Aorta (tissue), 5 donors: ENCODE measurements around the gene BCL2L1. TPM values are rescaled to one million over a fixed set of nuclear protein-coding genes. Genes with fewer than 3 reads are reported as not detected.
A peak's percentile ranks its signal among the peaks of the same experiment; 100 is the strongest.

Source experiments
- ATAC-seq: fragments of 200-7000 bp; cut with Tn5 transposase; one replicate; pipeline ENCODE4 v1.9.1; 2022; ENCODE audit warnings: moderate library complexity; ENCODE audit not compliant: low FRiP score
- DNase-seq, 2 donors: peaks; one replicate each; pipeline ENCODE4 v3.0.0-alpha.2; 2020
- H3K27ac ChIP-seq, 2 donors: one replicate each; pipeline ENCODE4 v1.5.1; 2013; ENCODE audit warnings: low read length in 2 of 2, mild to moderate bottlenecking in 2 of 2, moderate library complexity in 2 of 2, control low read depth in 1 of 2, inconsistent platforms in 1 of 2, low read depth in 1 of 2
- H3K27me3 ChIP-seq, 2 donors: one replicate each; pipeline ENCODE4 v1.6.1; 2013; ENCODE audit warnings: control low read depth in 1 of 2, low read length in 1 of 2, mild to moderate bottlenecking in 1 of 2, moderate library complexity in 1 of 2; ENCODE audit not compliant: insufficient read depth in 2 of 2, control insufficient read depth in 1 of 2
- H3K36me3 ChIP-seq, 2 donors: one replicate each; pipeline ENCODE4 v1.6.1; 2013; ENCODE audit warnings: control low read depth in 1 of 2, low read length in 1 of 2, mild to moderate bottlenecking in 1 of 2; ENCODE audit not compliant: insufficient read depth in 2 of 2, control insufficient read depth in 1 of 2
- H3K4me1 ChIP-seq, 2 donors: one replicate each; pipeline ENCODE4 v1.6.1; 2013; ENCODE audit warnings: low read length in 2 of 2, control low read depth in 1 of 2, mild to moderate bottlenecking in 1 of 2, moderate library complexity in 1 of 2; ENCODE audit not compliant: insufficient read depth in 2 of 2, control insufficient read depth in 1 of 2
- H3K4me3 ChIP-seq, 2 donors: one replicate each; pipeline ENCODE4 v1.5.1; 2013; ENCODE audit warnings: low read length in 2 of 2, control low read depth in 1 of 2, mild to moderate bottlenecking in 1 of 2
- H3K9me3 ChIP-seq: one replicate; pipeline ENCODE4 v1.6.1; 2013; ENCODE audit warnings: mild to moderate bottlenecking, low read length; ENCODE audit not compliant: control insufficient read depth
- WGBS, 2 donors: extraction: QIAGEN DNeasy Blood & Tissue Kit; methylation state at CpG; one replicate each; pipeline ENCODE4 v1.1.7; 2013; 5-methylcytosine and 5-hydroxymethylcytosine counted together
- intact Hi-C, 2 donors: fragments of 100-400 bp; cut with DNase I; formaldehyde crosslinking; loops; one replicate each; pipeline versions ENCODE4 v1.14.2 to v1.15.0; 2022
- polyA plus RNA-seq, 2 donors: library from polyadenylated mRNA; stranded (reverse); fragments of 200-250 nt; gene quantifications; one replicate each; pipeline ENCODE4 v1.2.3, GENCODE V29; 2013
- total RNA-seq, 2 donors: library from RNA; stranded (reverse); fragmentation: NEBNext Ultra II Directional; extraction: Animal tissue kit (Norgen Biotek cat#: 25700); gene quantifications; one replicate each; pipeline ENCODE4 v1.2.1, GENCODE V29; 2021
- donor health status: healthy with polysubstance abuse.
- donor health status: Bipolar disorder and iron deficiency.
- donor health status: DM: no; HTN: no; CAD: no.
- donor health status: DM: no; HTN: no; CAD: no.
- donor health status: DM: yes; HTN: yes; CAD: no.

Gene BCL2L1
- total and polyA plus RNA-seq, 4 donors: 69.1 to 107 (median 103) TPM

- ATAC-seq (no peak), DNase-seq (no peak)
- Histone ChIP-seq H3K27ac (peak overlapping the region; percentile 82 to 94), H3K4me3 (peak overlapping the region; percentile 94 to 99), H3K9me3 (no peaks in the 10 kb centered on the region), H3K4me1 (no peaks in the 10 kb centered on the region), H3K27me3 (no peaks in the 10 kb centered on the region), H3K36me3 (peaks cover 0 to 2% of the 10 kb centered on the region in 2 donors)
- WGBS, 2 donors: 22 to 28% methylated on average over 2 of the region's 2 CpGs
- intact Hi-C loops: loop anchor here in 1 of 2 donors (1.0 to 10.0 kb wide), 4 partner anchors 56 to 158 kb away; partner anchors contain the start of gene FOXS1
These were observed 2.8 kb downstream of the BCL2L1 start for GRCh38 chr20:31719644-31720485.

- no peaks in the 10 kb centered on the region for H3K27me3 ChIP-seq
- ATAC-seq (no peak), DNase-seq (no peak)
- no peaks in the 10 kb centered on the region for H3K9me3 ChIP-seq
- peaks cover 0 to 2% of the 10 kb centered on the region in 2 donors for H3K36me3 ChIP-seq
- peak overlapping the region; percentile 59 to 65 for H3K27ac ChIP-seq
- 24 to 28% methylated on average over 6 of the region's 6 CpGs for WGBS, 2 donors
- intact Hi-C loops: no loop called here
- H3K4me1 ChIP-seq: peaks cover 0 to under 1% of the 10 kb centered on the region in 2 donors
- H3K4me3 ChIP-seq: peak overlapping the region; percentile 94 to 99
These were observed 3.6 kb downstream of the BCL2L1 start for GRCh38 chr20:31718952-31719643.

DNA sequence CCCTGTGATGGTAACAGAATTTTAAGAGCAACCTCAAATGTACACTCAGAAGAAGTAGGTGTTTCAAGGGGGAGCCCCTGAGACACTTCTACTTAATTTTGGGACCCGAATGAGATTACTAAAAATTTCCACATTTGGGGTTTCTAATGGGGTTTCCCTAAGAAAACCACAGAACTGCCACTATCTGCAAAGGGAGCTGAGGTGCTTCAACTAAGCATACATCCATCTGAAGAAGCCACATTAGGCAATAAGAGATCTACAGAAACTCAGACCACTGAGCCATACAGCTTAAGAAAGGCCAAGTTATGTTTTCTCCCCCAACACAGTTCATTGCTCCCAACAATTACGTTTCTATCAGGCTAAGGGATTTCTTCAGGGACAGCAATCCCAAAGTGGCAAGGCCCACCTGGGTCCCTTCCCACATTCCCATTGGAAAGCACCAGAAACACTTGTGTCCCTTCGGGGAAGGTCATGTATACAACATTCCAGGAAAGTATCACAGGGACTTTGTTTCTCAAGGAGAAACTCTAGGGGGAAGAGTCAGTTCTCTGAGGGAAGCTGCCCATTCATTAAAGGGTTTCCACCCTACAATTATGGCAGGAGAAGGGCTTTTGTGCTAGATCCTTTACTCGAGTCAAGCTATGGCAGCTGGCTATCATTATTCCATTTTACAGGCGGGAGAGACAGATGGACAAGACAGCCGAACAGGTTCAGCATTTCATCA lies 5.0 kb downstream of the BCL2L1 start:
- Histone ChIP-seq H3K36me3 (peaks cover 0 to 2% of the 10 kb centered on the region in 2 donors), H3K9me3 (no peaks in the 10 kb centered on the region), H3K4me1 (peaks cover 0 to 2% of the 10 kb centered on the region in 2 donors), H3K4me3 (peak overlapping the region; percentile 32 to 42), H3K27ac (peak overlapping the region; percentile 64 to 93), H3K27me3 (no peaks in the 10 kb centered on the region)
- ATAC-seq (no peak), DNase-seq (no peak)
- WGBS, 2 donors: 72 to 74% methylated on average over 6 of the region's 6 CpGs
- intact Hi-C loops: no loop called here

- WGBS, 2 donors: 61 to 64% methylated on average over 5 of the region's 5 CpGs
- no peaks in the 10 kb centered on the region for H3K9me3 ChIP-seq
- intact Hi-C loops: no loop called here
- no peak for ATAC-seq
- peaks cover 0 to 2% of the 10 kb centered on the region in 2 donors for H3K4me1 ChIP-seq
- H3K36me3 ChIP-seq: peaks cover 0 to 2% of the 10 kb centered on the region in 2 donors
- H3K27ac ChIP-seq: peak overlapping the region; percentile 64 to 93
- H3K27me3 ChIP-seq: no peaks in the 10 kb centered on the region
- H3K4me3 ChIP-seq: peak overlapping the region in 1 of 2 donors; percentile 36
- no peak for DNase-seq
These were observed 5.7 kb downstream of the BCL2L1 start for GRCh38 chr20:31716818-31717477.

DNA sequence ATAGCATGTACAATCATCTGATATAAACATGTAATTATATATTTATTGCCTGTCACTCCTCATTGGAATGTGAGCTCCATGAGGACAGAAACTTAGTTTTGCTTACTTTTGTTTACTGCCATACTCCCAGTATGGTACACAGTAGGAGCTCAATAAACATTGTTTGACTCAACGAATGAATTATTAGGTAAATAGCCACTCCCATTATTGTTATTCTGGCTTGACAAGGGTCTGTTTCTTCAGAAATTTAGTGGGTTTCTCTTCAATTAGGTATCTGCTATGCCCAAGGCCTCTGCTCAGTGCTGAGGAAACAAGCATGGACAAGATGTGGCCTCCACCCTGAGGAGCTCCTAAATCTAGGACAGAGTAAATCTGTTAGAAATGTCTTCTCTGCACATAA lies 6.3 kb downstream of the BCL2L1 start:
- peak overlapping the region in 1 of 2 donors; percentile 64 for H3K27ac ChIP-seq
- H3K36me3 ChIP-seq: peaks cover 0 to 2% of the 10 kb centered on the region in 2 donors
- H3K27me3 ChIP-seq: no peaks in the 10 kb centered on the region
- intact Hi-C loops: no loop called here
- no peaks in the 10 kb centered on the region for H3K9me3 ChIP-seq
- peak overlapping the region in 1 of 2 donors; percentile 36 for H3K4me3 ChIP-seq
- WGBS, 2 donors: 55 to 74% methylated on average over 1 of the region's 1 CpG
- no peak for DNase-seq
- ATAC-seq: no peak
- H3K4me1 ChIP-seq: peaks cover 2 to 6% of the 10 kb centered on the region in 2 donors

DNA sequence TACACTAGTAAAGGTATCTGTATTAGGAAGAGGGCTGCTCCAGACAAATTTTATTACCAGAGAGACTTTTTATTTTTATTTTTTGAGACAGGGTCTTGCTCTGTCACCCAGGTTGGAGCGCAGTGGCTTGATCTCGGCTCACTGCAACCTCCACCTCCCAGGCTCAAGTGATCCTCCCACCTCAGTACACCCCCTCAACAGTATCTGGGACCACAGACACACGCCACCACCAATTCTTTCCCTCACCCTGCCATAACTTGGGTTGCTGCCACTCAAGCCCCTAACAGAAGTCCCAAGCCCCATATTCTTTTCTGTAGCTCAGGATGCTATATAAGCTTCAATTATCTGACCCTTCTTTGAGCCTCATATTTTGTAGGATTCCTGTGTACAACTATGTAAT lies 6.9 kb downstream of the BCL2L1 start:
- 38 to 44% methylated on average over 3 of the region's 3 CpGs for WGBS, 2 donors

DNA sequence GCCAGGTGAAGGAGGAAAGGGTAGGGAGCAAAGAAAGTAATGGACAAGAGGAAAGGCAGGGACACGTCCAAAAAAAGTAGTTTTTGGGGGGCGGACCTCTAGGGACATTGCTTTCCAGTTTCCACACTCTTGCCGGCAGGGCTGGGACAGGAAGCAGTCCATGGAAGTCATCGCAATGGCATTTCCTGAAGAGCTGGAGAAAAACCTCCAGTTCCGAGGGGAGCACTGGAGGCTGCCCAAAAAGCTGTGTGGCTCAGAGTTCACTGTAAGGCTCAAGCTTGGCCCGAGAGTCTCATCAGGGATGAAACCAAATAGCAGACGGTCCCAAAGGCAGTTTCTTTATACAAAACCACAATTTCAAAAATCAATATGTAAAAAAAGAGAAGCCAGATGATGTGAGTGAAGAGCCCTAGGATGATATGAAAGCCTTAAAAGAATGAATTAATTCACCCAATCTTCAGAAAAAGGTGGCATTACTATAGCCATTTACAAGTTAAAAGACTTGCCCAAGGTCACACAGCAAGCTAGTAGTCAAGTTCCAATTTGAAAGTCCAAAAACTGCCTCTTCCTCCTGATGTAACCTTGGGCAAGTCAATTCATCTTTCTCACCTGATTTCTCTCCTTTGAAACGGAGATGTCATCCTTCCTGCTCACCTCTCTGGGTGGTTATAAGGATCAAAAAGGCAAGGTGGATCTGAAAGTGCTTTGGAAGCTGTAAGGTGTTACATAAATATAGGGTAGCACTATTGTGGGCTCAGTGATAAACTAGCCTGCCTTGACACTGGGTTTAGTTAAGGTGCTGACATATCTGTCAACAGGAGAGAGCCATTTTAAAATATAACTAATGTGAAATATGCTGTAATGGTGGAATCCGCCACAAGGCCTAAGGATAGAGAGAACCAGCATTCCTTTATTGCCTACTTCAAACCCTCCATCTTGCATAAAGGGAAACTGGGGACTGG lies 9.1 kb downstream of the BCL2L1 start:
- peaks cover 2 to 13% of the 10 kb centered on the region in 2 donors for H3K4me1 ChIP-seq
- ATAC-seq (peak; percentile 86), DNase-seq (peak; percentile 88 to 91)
- intact Hi-C loops: no loop called here
- no peaks in the 10 kb centered on the region for H3K27me3 ChIP-seq
- no peaks in the 10 kb centered on the region for H3K36me3 ChIP-seq
- peak overlapping the region; percentile 91 to 100 for H3K27ac ChIP-seq
- 21 to 23% methylated on average over 9 of the region's 9 CpGs for WGBS, 2 donors
- H3K9me3 ChIP-seq: no peaks in the 10 kb centered on the region
- H3K4me3 ChIP-seq: peak overlapping the region in 1 of 2 donors; percentile 8

More for the DNA sequence above, 6.9 kb downstream of the BCL2L1 start:
- DNase-seq (no peak), ATAC-seq (no peak)
- Histone ChIP-seq H3K9me3 (no peaks in the 10 kb centered on the region), H3K27ac (peak overlapping the region in 1 of 2 donors; percentile 77), H3K36me3 (peaks cover 0 to 2% of the 10 kb centered on the region in 2 donors), H3K4me1 (peaks cover 2 to 9% of the 10 kb centered on the region in 2 donors), H3K27me3 (no peaks in the 10 kb centered on the region), H3K4me3 (no peak overlapping the region)
- intact Hi-C loops: no loop called here
